WTC11 (cell line): ENCODE data around the gene MED15. TPM values are rescaled to one million over a fixed set of nuclear protein-coding genes. Genes with fewer than 3 reads are reported as not detected.

Source experiments
- ATAC-seq: fragments of 200-7000 bp; cut with Tn5 transposase; 2 replicates; pipeline ENCODE4 v1.10.0; 2021; ENCODE audit warnings: mild to moderate bottlenecking, moderate library complexity
- CTCF ChIA-PET: fragments of 300-600 bp; sonication (Branson Sonifier 250); formaldehyde crosslinking; loops from one replicate; lab custom pipeline; 2021; ENCODE audit warnings: antibody characterized with exemption; lab: Charles Lee
- POLR2A ChIA-PET: fragments of 350-600 bp; sonication (Branson Sonifier 250); formaldehyde crosslinking; loops from one replicate; lab custom pipeline; 2021; ENCODE audit warnings: antibody characterized with exemption; lab: Charles Lee
- DNase-seq: peaks from one replicate; pipeline ENCODE4 v3.0.0; 2021; ENCODE audit warnings: low spot score
- H3K27ac Mint-ChIP-seq: 2 replicates; pipeline ENCODE4 v1.8.0; 2021; ENCODE audit warnings: mixed read lengths
- H3K27me3 Mint-ChIP-seq: 2 replicates; pipeline ENCODE4 v1.8.0; 2021; ENCODE audit warnings: low read depth, mild to moderate bottlenecking, moderate library complexity, mixed read lengths
- H3K36me3 Mint-ChIP-seq: 2 replicates; pipeline ENCODE4 v1.8.0; 2021; ENCODE audit warnings: mixed read lengths
- H3K4me1 Mint-ChIP-seq: 2 replicates; pipeline ENCODE4 v1.8.0; 2022; ENCODE audit warnings: mixed read lengths
- H3K4me3 Mint-ChIP-seq: 2 replicates; pipeline ENCODE4 v1.8.0; 2021; ENCODE audit warnings: mild to moderate bottlenecking, moderate library complexity, mixed read lengths
- H3K9me3 Mint-ChIP-seq: 2 replicates; pipeline ENCODE4 v1.8.0; 2021; ENCODE audit warnings: mixed read lengths
- CREM ChIP-seq: sonication (generic); formaldehyde crosslinking; IDR thresholded peaks from 2 replicates; pipeline ENCODE4 v1.8.1; 2022; ENCODE audit warnings: mild to moderate bottlenecking, missing genetic modification reagents, moderate library complexity
- ELF4 ChIP-seq: sonication (generic); formaldehyde crosslinking; IDR thresholded peaks from 2 replicates; pipeline ENCODE4 v1.8.1; 2022; ENCODE audit warnings: low read depth, mild to moderate bottlenecking, moderate library complexity, missing genetic modification reagents
- NFE2L1 ChIP-seq: sonication (generic); formaldehyde crosslinking; IDR thresholded peaks from 2 replicates; pipeline ENCODE4 v1.8.1; 2023; ENCODE audit warnings: missing genetic modification reagents
- RORB ChIP-seq: fragments of 250-450 bp; sonication (Bioruptor Pico); IDR thresholded peaks from 2 replicates; pipeline ENCODE4 v1.9.0; 2021; ENCODE audit warnings: mild to moderate bottlenecking
- SMAD3 ChIP-seq: sonication (generic); formaldehyde crosslinking; IDR thresholded peaks from 2 replicates; pipeline ENCODE4 v1.8.0; 2022; ENCODE audit warnings: missing genetic modification reagents, mild to moderate bottlenecking, borderline replicate concordance
- ZNF263 ChIP-seq: sonication (generic); formaldehyde crosslinking; IDR thresholded peaks from 2 replicates; pipeline ENCODE4 v1.8.1; 2022; ENCODE audit warnings: low read depth, mild to moderate bottlenecking, moderate library complexity, missing genetic modification reagents
- ZNF416 ChIP-seq: fragments of 250-450 bp; sonication (Bioruptor Pico); IDR thresholded peaks from 2 replicates; pipeline ENCODE4 v1.9.0; 2021; ENCODE audit warnings: mild to moderate bottlenecking, inconsistent platforms
- total RNA-seq: library from RNA; stranded (reverse); gene quantifications from 3 replicates; pipeline ENCODE4 v1.2.3, GENCODE V29; 2021
- TF ChIP-seq, protein P1 (sequence below): sonication (generic); formaldehyde crosslinking; conservative IDR thresholded peaks from 2 replicates; pipeline ENCODE4 v1.8.1; 2023; ENCODE audit warnings: mild to moderate bottlenecking, low read depth, missing genetic modification reagents, moderate library complexity
- TF ChIP-seq, protein P2 (sequence below): sonication (generic); formaldehyde crosslinking; IDR thresholded peaks from 2 replicates; pipeline ENCODE4 v1.8.1; 2023; ENCODE audit warnings: mild to moderate bottlenecking, missing genetic modification reagents
- TF ChIP-seq, protein P3 (sequence below): sonication (generic); formaldehyde crosslinking; IDR thresholded peaks from 2 replicates; pipeline ENCODE4 v1.8.0; 2023; ENCODE audit warnings: mild to moderate bottlenecking, missing genetic modification reagents

The MED15 gene
- total RNA-seq, 1 experiment from 2014 or later = 67.7 TPM

DNA sequence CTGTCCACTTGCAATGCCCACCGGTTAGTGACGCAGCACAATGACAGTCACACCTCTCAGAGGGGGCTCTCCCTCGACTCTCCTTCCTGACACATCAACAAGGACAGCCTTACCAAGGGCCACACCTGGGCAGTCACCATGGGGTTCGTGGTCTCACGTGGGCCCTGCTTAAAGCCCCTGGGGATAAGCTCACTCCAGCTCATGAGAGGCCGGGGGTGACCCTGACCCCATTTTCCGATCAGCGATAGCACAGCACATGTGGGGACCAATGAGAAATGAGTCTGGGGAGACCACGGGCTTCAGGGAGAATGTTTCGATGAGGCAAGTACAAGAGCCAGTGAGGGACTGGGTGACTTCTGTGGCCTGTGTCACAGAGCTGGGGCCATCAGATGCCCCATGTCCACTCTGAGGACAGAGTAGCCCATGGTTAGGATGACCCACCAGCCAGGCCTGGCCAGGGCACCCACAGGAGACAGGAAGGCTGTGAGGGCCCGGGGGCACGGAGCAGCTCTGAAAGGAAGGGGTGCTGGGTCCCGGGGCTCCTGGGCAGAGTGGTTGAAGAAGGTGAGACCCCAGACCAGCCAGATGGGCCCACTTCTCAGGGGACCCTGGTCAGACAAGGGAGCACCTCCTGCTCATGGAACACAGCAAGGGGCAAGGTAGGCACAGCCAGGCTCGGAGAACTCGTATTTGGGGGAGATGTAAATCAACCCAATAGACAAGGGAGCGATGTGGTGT lies 128.8 kb downstream of the MED15 start (continued):
- TF ChIP-seq, protein P1, sequence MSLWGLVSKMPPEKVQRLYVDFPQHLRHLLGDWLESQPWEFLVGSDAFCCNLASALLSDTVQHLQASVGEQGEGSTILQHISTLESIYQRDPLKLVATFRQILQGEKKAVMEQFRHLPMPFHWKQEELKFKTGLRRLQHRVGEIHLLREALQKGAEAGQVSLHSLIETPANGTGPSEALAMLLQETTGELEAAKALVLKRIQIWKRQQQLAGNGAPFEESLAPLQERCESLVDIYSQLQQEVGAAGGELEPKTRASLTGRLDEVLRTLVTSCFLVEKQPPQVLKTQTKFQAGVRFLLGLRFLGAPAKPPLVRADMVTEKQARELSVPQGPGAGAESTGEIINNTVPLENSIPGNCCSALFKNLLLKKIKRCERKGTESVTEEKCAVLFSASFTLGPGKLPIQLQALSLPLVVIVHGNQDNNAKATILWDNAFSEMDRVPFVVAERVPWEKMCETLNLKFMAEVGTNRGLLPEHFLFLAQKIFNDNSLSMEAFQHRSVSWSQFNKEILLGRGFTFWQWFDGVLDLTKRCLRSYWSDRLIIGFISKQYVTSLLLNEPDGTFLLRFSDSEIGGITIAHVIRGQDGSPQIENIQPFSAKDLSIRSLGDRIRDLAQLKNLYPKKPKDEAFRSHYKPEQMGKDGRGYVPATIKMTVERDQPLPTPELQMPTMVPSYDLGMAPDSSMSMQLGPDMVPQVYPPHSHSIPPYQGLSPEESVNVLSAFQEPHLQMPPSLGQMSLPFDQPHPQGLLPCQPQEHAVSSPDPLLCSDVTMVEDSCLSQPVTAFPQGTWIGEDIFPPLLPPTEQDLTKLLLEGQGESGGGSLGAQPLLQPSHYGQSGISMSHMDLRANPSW (CRISPR knock-in tag) = no peak
- TF ChIP-seq RORB (CRISPR knock-in tag) = no peak
- no peak for TF ChIP-seq NFE2L1 (CRISPR knock-in tag)
- TF ChIP-seq, protein P2, sequence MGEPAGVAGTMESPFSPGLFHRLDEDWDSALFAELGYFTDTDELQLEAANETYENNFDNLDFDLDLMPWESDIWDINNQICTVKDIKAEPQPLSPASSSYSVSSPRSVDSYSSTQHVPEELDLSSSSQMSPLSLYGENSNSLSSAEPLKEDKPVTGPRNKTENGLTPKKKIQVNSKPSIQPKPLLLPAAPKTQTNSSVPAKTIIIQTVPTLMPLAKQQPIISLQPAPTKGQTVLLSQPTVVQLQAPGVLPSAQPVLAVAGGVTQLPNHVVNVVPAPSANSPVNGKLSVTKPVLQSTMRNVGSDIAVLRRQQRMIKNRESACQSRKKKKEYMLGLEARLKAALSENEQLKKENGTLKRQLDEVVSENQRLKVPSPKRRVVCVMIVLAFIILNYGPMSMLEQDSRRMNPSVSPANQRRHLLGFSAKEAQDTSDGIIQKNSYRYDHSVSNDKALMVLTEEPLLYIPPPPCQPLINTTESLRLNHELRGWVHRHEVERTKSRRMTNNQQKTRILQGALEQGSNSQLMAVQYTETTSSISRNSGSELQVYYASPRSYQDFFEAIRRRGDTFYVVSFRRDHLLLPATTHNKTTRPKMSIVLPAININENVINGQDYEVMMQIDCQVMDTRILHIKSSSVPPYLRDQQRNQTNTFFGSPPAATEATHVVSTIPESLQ (CRISPR knock-in tag) = no peak
- no peak for TF ChIP-seq SMAD3 (CRISPR knock-in tag)
- no peak for TF ChIP-seq ZNF263

DNA sequence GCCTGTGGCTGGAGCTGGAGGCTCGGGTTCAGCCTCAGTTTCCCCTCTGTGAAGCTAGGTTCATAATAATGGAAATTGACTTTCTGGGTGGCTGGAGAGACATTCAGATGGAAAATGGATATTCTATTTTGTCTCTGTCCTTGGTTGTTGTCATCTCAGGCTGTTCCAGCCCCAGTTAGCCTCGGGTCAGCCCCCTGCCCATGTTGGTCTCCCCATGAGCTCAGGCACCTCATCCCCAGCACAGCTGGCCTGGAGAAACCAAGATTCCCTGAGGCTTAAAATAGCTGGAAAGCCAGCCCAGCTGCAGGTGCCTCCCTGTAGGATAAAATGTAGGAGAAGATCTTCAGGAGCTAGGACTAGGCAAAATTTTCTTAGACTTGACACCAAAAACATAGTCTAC lies 129.5 kb downstream of the MED15 start:
- ATAC-seq (no peak), DNase-seq (no peak)
- Mint-ChIP-seq H3K4me3 (no peak overlapping the region), H3K9me3 (peaks cover 6% of the 10 kb centered on the region), H3K27me3 (no peaks in the 10 kb centered on the region), H3K4me1 (no peaks in the 10 kb centered on the region), H3K27ac (no peak overlapping the region), H3K36me3 (no peaks in the 10 kb centered on the region)
- TF ChIP-seq CREM (no peak), ELF4 (CRISPR knock-in tag) (no peak), ZNF416 (CRISPR knock-in tag) (no peak)
- TF ChIP-seq, protein P2 (CRISPR knock-in tag) = no peak
- TF ChIP-seq, protein P3, sequence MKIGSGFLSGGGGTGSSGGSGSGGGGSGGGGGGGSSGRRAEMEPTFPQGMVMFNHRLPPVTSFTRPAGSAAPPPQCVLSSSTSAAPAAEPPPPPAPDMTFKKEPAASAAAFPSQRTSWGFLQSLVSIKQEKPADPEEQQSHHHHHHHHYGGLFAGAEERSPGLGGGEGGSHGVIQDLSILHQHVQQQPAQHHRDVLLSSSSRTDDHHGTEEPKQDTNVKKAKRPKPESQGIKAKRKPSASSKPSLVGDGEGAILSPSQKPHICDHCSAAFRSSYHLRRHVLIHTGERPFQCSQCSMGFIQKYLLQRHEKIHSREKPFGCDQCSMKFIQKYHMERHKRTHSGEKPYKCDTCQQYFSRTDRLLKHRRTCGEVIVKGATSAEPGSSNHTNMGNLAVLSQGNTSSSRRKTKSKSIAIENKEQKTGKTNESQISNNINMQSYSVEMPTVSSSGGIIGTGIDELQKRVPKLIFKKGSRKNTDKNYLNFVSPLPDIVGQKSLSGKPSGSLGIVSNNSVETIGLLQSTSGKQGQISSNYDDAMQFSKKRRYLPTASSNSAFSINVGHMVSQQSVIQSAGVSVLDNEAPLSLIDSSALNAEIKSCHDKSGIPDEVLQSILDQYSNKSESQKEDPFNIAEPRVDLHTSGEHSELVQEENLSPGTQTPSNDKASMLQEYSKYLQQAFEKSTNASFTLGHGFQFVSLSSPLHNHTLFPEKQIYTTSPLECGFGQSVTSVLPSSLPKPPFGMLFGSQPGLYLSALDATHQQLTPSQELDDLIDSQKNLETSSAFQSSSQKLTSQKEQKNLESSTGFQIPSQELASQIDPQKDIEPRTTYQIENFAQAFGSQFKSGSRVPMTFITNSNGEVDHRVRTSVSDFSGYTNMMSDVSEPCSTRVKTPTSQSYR (CRISPR knock-in tag) = no peak
- ChIA-PET CTCF (no interaction called here), POLR2A (no interaction called here)

Other genes with a start within 250 kb of the MED15 start
- gene RTN4R, start 239.3 kb upstream of the MED15 start, total RNA-seq = 23.0 to 27.0 TPM (median 25.0 TPM) in 3 replicates
- gene DGCR6L, start 187.6 kb upstream of the MED15 start, total RNA-seq = 61.9 to 68.5 TPM (median 63.6 TPM) in 3 replicates
- gene ZNF74, start 113.5 kb upstream of the MED15 start, total RNA-seq = 56.5 to 62.8 TPM (median 61.7 TPM) in 3 replicates
- gene SCARF2, start 69.8 kb upstream of the MED15 start, total RNA-seq = 17.4 to 26.3 TPM (median 17.5 TPM) in 3 replicates
- 9.9 to 15.7 TPM (median 12.1 TPM) in 3 replicates for gene KLHL22, start 11.8 kb upstream of the MED15 start, total RNA-seq